T-cell (primary cell): Measurements from ENCODE around the gene CDX2. TPM values are rescaled to one million over a fixed set of nuclear protein-coding genes. Genes with fewer than 3 reads are reported as not detected.

Experiments used
- ATAC-seq, 4 experiments: fragments of 200-7000 bp in 3 of 4; fragments of 150-1000 bp in 1 of 4; cut with Tn5 transposase; replicated peaks in 1 of 4; 1 replicate in 3 of 4; 2 replicates in 1 of 4; pipeline ENCODE4 v1.10.0; 2021; ENCODE audit warnings: moderate library complexity in 3 of 4, mild to moderate bottlenecking in 2 of 4, moderate number of reproducible peaks in 1 of 4
- CTCF ChIA-PET, 2 donors: fragments of 300-600 bp; sonication (Branson Sonifier 250); formaldehyde crosslinking; loops; one replicate each; lab custom pipeline; 2022; ENCODE audit warnings: antibody characterized with exemption in 2 of 2; lab: Charles Lee
- POLR2A ChIA-PET, 2 donors: fragments of 300-600 bp; sonication (Branson Sonifier 250); formaldehyde crosslinking; loops; one replicate each; lab custom pipeline; 2022; ENCODE audit warnings: antibody characterized with exemption in 2 of 2; lab: Charles Lee
- DNase-seq, 35 experiments: peaks; one replicate each; pipeline versions ENCODE4 v3.0.0 to v3.0.0-alpha.2; 2013 to 2023
- H3K27ac ChIP-seq: one replicate; pipeline ENCODE4 v1.5.1; 2013; ENCODE audit warnings: low read length
- H3K27me3 ChIP-seq, 2 experiments: replicated peaks in 1 of 2; 1 replicate in 1 of 2; 2 replicates in 1 of 2; pipeline versions ENCODE4 v1.6.1 to v1.7.0; 2013; ENCODE audit warnings: low read length in 1 of 2, mixed read lengths in 1 of 2; ENCODE audit not compliant: control insufficient read depth in 2 of 2, insufficient read depth in 2 of 2; ENCODE audit errors: extremely low read depth in 1 of 2
- H3K36me3 ChIP-seq, 2 donors: 1 replicate in 1 of 2; 2 replicates in 1 of 2; pipeline versions ENCODE4 v1.6.1 to v1.7.0; 2013; ENCODE audit warnings: low read length in 1 of 2; ENCODE audit not compliant: control insufficient read depth in 2 of 2, insufficient read depth in 1 of 2; ENCODE audit errors: extremely low read depth in 1 of 2
- H3K4me1 ChIP-seq, 2 experiments: 1 replicate in 1 of 2; 2 replicates in 1 of 2; pipeline versions ENCODE4 v1.6.1 to v1.7.0; 2013; ENCODE audit warnings: low read length in 2 of 2, mixed read lengths in 1 of 2; ENCODE audit not compliant: insufficient read depth in 2 of 2, control insufficient read depth in 1 of 2; ENCODE audit errors: extremely low read depth in 1 of 2
- H3K4me3 ChIP-seq, 2 donors: 1 replicate in 1 of 2; 2 replicates in 1 of 2; pipeline versions ENCODE4 v1.5.1 to v1.7.0; 2013; ENCODE audit warnings: mild to moderate bottlenecking in 2 of 2, low read length in 1 of 2, moderate library complexity in 1 of 2; ENCODE audit not compliant: control insufficient read depth in 1 of 2; ENCODE audit errors: extremely low read depth in 1 of 2
- H3K9me3 ChIP-seq: 2 replicates; pipeline ENCODE4 v1.7.0; 2013
- H3K27ac Mint-ChIP-seq, 2 donors: one replicate each; pipeline ENCODE4 v1.8.0; 2020 to 2021; ENCODE audit warnings: mild to moderate bottlenecking in 2 of 2, mixed read lengths in 2 of 2
- H3K27me3 Mint-ChIP-seq, 2 donors: one replicate each; pipeline ENCODE4 v1.8.0; 2021 to 2022; ENCODE audit warnings: mixed read lengths in 2 of 2
- H3K36me3 Mint-ChIP-seq: one replicate; pipeline ENCODE4 v1.8.0; 2021; ENCODE audit warnings: mixed read lengths
- H3K4me1 Mint-ChIP-seq, 3 donors: one replicate each; pipeline ENCODE4 v1.8.0; 2020 to 2022; ENCODE audit warnings: mixed read lengths in 3 of 3, mild to moderate bottlenecking in 1 of 3
- H3K4me3 Mint-ChIP-seq, 3 donors: one replicate each; pipeline ENCODE4 v1.8.0; 2020 to 2022; ENCODE audit warnings: mild to moderate bottlenecking in 3 of 3, mixed read lengths in 3 of 3, moderate library complexity in 3 of 3
- H3K9me3 Mint-ChIP-seq, 3 donors: one replicate each; pipeline ENCODE4 v1.8.0; 2020 to 2022; ENCODE audit warnings: mixed read lengths in 3 of 3
- WGBS: methylation state at CpG from one replicate; pipeline ENCODE4 v1.1.5; 2013; ENCODE audit warnings: missing lambda C conversion rate; ENCODE audit not compliant: insufficient coverage; 5-methylcytosine and 5-hydroxymethylcytosine counted together
- total RNA-seq, 35 experiments: library from RNA in 6 of 35; stranded (reverse) in 6 of 35; fragments of 120-200 nt in 1 of 35; gene quantifications; one replicate each; pipeline versions ENCODE4 v1.2.1 to v1.2.4 and lab custom pipeline; 2013 to 2026

CDX2 gene
- total RNA-seq, 5 donors from 2014 or later (not counting 1 experiment from before 2014, with no cell fraction given): 0.09 to 0.35 TPM; not detected in 3

DNA sequence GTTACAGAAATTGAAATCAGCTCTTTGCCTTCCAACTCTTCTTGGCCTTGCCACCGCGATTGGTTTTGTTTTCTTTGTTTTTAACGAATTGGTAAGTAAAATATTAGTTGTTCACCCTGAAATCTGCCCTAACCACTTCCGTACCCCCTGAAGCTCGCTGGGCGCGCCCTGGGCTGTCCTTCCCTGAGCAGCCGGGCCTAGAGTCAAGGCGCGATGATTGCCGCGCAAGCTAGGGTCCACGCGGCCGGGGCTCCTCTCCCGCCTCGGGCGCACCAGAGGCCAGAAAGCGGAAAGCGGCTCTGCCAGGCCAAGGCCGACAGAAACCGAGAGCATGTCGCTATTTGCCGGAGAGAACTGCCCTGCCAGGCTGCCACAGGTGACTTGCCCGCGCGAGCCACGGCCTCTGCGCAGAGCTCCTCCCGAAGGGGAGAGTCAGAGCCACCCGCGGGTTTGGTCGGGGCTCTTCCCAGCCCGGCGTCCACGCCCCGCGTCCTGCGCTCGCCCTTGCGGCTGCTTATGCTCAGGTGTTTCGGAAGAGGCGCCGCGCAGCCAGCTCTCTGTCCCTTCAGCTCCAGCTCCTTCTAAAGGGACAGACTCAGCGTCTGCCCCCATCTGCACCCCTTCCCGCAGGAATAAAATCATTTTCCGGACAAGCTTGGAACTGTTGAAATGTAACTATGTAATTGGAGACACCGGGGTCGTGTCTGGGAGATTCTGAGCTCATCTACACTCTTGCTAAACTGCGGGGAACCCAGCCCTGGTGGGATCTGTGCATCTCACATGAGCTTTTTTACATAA, 6.6 kb upstream of the CDX2 start:
- Histone ChIP-seq H3K36me3 (no peaks in the 10 kb centered on the region), H3K9me3 (no peaks in the 10 kb centered on the region), H3K27ac (no peak overlapping the region), H3K4me3 (no peak overlapping the region), H3K4me1 (peaks cover 0 to 26% of the 10 kb centered on the region in 2 experiments), H3K27me3 (peaks cover 24 to 86% of the 10 kb centered on the region in 2 experiments)
- Mint-ChIP-seq H3K4me3 (no peak overlapping the region), H3K9me3 (no peaks in the 10 kb centered on the region), H3K27me3 (peaks cover 63 to 86% of the 10 kb centered on the region in 2 donors), H3K36me3 (no peaks in the 10 kb centered on the region), H3K27ac (no peak overlapping the region), H3K4me1 (peaks cover 13 to 31% (median 30%) of the 10 kb centered on the region in 3 donors)
- ATAC-seq (no peak), DNase-seq (no peak)
- 9% methylated on average over 45 of the region's 51 CpGs for WGBS
- CTCF ChIA-PET: interaction anchor here in 1 of 2 donors (0.7 to 0.8 kb wide), 2 partner anchors 8 to 150 kb away, joined by 3 read pairs; no protein-coding TSS in a partner anchor
- POLR2A ChIA-PET: no interaction called here

DNA sequence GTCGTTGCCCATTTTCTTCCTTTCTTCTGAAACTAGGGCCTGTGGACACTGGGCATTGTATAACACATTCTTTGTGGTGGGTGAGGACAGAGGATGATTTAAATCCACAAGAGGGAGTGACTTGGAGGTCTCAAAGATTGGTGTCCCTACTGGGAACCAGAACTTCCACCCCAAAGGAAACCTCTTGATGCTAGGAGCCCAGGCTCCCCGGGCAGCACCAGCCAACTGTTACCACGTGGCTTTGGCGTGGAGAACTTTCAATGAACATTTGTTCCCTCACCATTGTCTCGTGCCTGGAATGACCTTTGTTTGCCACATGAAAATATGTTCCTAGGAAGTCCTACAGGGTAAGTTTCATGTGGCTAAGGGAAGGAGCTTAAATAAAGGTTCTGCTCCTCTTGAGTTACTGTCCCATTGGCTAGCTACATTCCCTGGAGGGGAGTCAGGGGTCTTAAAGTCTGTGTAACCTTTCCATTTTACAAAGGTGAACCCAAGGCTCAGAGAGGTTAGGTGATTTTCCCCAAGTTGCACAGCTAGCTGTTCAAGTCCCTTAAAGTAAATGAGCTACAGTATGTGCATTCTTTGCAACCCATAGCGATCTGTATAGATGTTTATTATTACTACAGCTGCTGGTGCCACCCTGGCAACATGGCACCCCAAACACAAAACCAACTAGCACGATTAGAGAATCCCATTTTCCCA, 5.0 kb upstream of the CDX2 start:
- Histone ChIP-seq H3K27ac (no peak overlapping the region), H3K27me3 (peaks cover 24 to 84% of the 10 kb centered on the region in 2 experiments), H3K4me1 (peaks cover 0 to 14% of the 10 kb centered on the region in 2 experiments), H3K36me3 (no peaks in the 10 kb centered on the region), H3K9me3 (no peaks in the 10 kb centered on the region), H3K4me3 (no peak overlapping the region)
- ChIA-PET POLR2A (no interaction called here), CTCF (no interaction called here)
- no peak overlapping the region for H3K4me3 Mint-ChIP-seq
- H3K4me1 Mint-ChIP-seq: peaks cover 14 to 31% (median 28%) of the 10 kb centered on the region in 3 donors
- H3K9me3 Mint-ChIP-seq: no peaks in the 10 kb centered on the region
- H3K36me3 Mint-ChIP-seq: no peaks in the 10 kb centered on the region
- no peak overlapping the region for H3K27ac Mint-ChIP-seq
- WGBS: 26% methylated on average over 2 of the region's 7 CpGs
- no peak for DNase-seq
- H3K27me3 Mint-ChIP-seq: peaks cover 63 to 90% of the 10 kb centered on the region in 2 donors
- ATAC-seq: no peak

DNA sequence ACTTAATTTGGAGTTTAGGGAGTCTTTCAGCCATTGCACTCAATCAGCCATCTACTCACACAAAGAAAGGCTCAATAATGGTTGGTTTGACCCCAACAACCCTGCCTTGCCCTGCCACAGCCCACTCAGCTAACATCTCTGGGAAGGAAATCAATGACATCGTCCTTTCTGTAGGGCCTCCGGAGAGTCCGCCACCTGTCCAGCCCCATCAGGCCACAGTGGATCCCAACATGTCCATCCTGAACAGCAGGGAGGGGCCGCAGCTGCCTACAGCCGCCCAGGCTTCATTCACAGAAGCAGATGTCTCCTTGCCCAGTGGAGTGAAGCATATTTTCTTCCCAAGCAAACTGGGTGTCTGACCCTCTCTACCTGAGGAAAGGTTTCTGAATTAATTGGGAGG, 4.2 kb upstream of the CDX2 start:
- 47% methylated on average over 4 of the region's 5 CpGs for WGBS
- Mint-ChIP-seq H3K27me3 (peaks cover 60 to 84% of the 10 kb centered on the region in 2 donors), H3K27ac (no peak overlapping the region), H3K4me1 (peaks cover 14 to 25% (median 22%) of the 10 kb centered on the region in 3 donors), H3K4me3 (no peak overlapping the region), H3K9me3 (no peaks in the 10 kb centered on the region), H3K36me3 (no peaks in the 10 kb centered on the region)
- Histone ChIP-seq H3K27ac (no peak overlapping the region), H3K4me3 (no peak overlapping the region), H3K36me3 (no peaks in the 10 kb centered on the region), H3K4me1 (peaks cover 0 to 8% of the 10 kb centered on the region in 2 experiments), H3K9me3 (no peaks in the 10 kb centered on the region), H3K27me3 (peaks cover 20 to 81% of the 10 kb centered on the region in 2 experiments)
- CTCF ChIA-PET: no interaction called here
- POLR2A ChIA-PET: no interaction called here
- no peak for DNase-seq
- ATAC-seq: no peak

DNA sequence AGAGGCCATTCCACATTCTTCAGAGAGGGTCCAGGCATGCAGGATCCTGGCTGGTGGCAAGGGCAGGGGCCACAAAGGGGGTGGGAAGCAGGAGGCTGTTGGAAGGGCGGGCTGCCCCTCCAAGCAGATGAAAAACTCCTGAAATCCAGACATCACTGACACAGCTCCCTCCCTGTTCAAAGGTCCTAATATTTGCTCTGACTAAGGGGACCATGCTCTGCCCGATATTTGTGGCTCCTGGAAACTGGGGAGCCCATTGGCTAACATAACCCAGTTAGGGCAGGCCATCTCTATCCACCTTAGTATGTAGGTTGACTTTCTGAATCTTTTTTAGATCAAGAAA, 3.3 kb upstream of the CDX2 start:
- DNase-seq: no peak

DNA sequence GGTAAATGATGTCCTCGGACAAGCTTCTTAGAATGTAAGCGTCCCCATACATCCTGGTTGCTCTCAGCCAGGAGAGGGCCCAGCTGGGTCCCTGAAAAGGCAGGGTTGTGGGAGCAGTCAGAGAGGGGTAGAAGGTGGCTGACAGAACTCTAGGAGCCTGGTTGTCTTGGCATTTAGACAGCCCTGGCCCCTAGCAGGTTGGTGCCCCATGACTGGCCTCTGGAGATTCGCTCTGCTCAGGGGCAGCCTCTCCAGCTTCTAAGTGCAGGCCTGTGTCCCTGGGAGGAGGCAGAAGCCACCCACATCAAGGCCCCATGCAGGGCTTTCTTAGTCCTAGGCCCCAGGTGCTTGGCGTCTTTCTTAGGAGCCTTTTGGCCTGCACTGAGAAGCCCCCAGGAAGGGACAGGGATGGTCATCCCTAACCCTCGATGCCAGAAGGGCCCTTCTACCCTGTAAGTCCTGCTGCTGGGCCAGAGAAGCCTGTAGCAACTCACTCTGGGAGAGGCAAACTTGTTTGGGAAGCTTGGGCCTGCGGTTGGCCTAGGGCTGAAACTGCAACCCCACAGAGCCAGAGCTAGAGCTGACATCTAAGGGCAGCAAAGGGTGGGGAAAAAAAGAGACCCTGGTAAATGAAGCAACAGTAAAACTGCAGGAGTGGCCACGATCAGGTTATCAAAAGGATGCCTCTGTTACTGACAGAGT, 2.8 kb upstream of the CDX2 start:
- Mint-ChIP-seq H3K9me3 (no peaks in the 10 kb centered on the region), H3K4me3 (no peak overlapping the region), H3K27me3 (peaks cover 64 to 87% of the 10 kb centered on the region in 2 donors), H3K4me1 (peaks cover 22 to 33% (median 31%) of the 10 kb centered on the region in 3 donors), H3K36me3 (no peaks in the 10 kb centered on the region), H3K27ac (no peak overlapping the region)
- no peak for DNase-seq
- peaks cover 17 to 84% of the 10 kb centered on the region in 2 experiments for H3K27me3 ChIP-seq
- H3K9me3 ChIP-seq: no peaks in the 10 kb centered on the region
- ChIA-PET POLR2A (no interaction called here), CTCF (no interaction called here)
- ATAC-seq: no peak
- peaks cover 0 to 18% of the 10 kb centered on the region in 2 experiments for H3K4me1 ChIP-seq
- H3K27ac ChIP-seq: no peak overlapping the region
- WGBS: 54% methylated on average over 6 of the region's 7 CpGs
- H3K4me3 ChIP-seq: no peak overlapping the region
- no peaks in the 10 kb centered on the region for H3K36me3 ChIP-seq

More for the DNA sequence above, 3.3 kb upstream of the CDX2 start:
- no peak for ATAC-seq
- Histone ChIP-seq H3K27ac (no peak overlapping the region), H3K36me3 (no peaks in the 10 kb centered on the region), H3K4me1 (peaks cover 0 to 16% of the 10 kb centered on the region in 2 experiments), H3K27me3 (peaks cover 20 to 84% of the 10 kb centered on the region in 2 experiments), H3K9me3 (no peaks in the 10 kb centered on the region), H3K4me3 (no peak overlapping the region)
- Mint-ChIP-seq H3K36me3 (no peaks in the 10 kb centered on the region), H3K4me1 (peaks cover 21 to 29% (median 26%) of the 10 kb centered on the region in 3 donors), H3K9me3 (no peaks in the 10 kb centered on the region), H3K4me3 (no peak overlapping the region), H3K27ac (no peak overlapping the region), H3K27me3 (peaks cover 64 to 87% of the 10 kb centered on the region in 2 donors)
- ChIA-PET CTCF (no interaction called here), POLR2A (no interaction called here)
- WGBS: 83% methylated on average over 1 of the region's 2 CpGs

DNA sequence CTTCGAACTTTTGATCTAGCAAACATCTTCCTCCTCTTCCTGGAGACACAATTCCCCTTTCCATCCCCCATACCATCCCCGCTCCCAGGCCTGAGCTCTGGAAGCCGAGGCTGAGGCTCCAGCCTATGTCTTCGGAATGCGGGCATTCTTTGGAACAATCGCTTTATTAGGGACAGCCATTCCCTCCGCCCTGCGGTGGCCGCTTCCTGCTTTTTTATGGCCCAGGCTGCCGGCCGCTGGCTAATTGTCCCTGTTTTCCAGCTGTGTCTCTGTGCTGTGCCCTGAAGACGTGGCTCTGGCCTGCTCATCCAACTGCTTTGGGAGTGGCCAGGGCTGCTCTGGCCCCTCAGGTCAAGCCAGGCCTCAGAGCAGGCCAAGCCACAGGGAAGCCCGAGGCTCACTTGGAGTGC, 2.1 kb upstream of the CDX2 start:
- Mint-ChIP-seq H3K4me3 (no peak overlapping the region), H3K27me3 (peaks cover 65 to 85% of the 10 kb centered on the region in 2 donors), H3K36me3 (no peaks in the 10 kb centered on the region), H3K27ac (no peak overlapping the region), H3K4me1 (peaks cover 24 to 33% (median 31%) of the 10 kb centered on the region in 3 donors), H3K9me3 (no peaks in the 10 kb centered on the region)
- peaks cover 15 to 84% of the 10 kb centered on the region in 2 experiments for H3K27me3 ChIP-seq
- no peaks in the 10 kb centered on the region for H3K9me3 ChIP-seq
- ChIA-PET POLR2A (no interaction called here), CTCF (no interaction called here)
- no peak for ATAC-seq
- no peak overlapping the region for H3K27ac ChIP-seq
- H3K4me1 ChIP-seq: peaks cover 0 to 24% of the 10 kb centered on the region in 2 experiments
- H3K36me3 ChIP-seq: no peaks in the 10 kb centered on the region
- 34% methylated on average over 12 of the region's 13 CpGs for WGBS
- no peak for DNase-seq
- no peak overlapping the region for H3K4me3 ChIP-seq
